ENCODE results near the gene RIC3.

DNA sequence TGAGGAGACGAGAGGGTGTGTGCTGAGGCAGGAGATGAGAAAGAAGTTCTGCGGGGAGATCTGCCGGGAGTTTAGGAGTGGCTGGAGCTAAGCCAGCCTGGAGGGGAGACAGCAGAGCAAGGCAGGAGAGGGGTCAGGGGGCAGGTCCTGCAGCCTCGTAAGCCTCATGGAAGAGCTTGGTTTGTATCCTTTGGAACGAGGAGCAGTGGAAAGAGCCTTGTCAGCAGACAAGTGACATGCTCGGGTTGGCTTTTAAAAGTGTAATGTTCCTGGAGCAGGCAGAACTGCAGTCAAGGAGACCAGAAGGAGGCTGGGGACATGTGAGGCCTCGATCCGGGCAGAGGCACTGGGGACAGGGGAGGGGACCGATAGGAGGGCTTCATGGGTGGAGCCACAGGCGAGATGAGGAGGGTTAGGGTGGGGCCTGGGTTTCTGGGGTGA lies 109.2 kb downstream of the RIC3 start:
- TF ChIP-seq, protein P1, sequence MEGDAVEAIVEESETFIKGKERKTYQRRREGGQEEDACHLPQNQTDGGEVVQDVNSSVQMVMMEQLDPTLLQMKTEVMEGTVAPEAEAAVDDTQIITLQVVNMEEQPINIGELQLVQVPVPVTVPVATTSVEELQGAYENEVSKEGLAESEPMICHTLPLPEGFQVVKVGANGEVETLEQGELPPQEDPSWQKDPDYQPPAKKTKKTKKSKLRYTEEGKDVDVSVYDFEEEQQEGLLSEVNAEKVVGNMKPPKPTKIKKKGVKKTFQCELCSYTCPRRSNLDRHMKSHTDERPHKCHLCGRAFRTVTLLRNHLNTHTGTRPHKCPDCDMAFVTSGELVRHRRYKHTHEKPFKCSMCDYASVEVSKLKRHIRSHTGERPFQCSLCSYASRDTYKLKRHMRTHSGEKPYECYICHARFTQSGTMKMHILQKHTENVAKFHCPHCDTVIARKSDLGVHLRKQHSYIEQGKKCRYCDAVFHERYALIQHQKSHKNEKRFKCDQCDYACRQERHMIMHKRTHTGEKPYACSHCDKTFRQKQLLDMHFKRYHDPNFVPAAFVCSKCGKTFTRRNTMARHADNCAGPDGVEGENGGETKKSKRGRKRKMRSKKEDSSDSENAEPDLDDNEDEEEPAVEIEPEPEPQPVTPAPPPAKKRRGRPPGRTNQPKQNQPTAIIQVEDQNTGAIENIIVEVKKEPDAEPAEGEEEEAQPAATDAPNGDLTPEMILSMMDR (IDR thresholded peaks at IDR 0.05) = no peak
- no peak for TF ChIP-seq POLR2A (IDR thresholded peaks at IDR 0.05)
- peak in 1 of 2 donors; percentile 54 for TF ChIP-seq POLR2AphosphoS5 (IDR thresholded peaks at IDR 0.05; ENCODE audit: insufficient read depth in 1 of 2, low read depth in 1 of 2)
